ENCODE data around the gene CFAP70.

GRCh38 chr10:73364964-73365363, 6.3 kb upstream of the CFAP70 start:
- TF ChIP-seq CTCF (IDR thresholded peaks at IDR 0.05) (no peak), POLR2A (IDR thresholded peaks at IDR 0.05) (no peak), POLR2AphosphoS5 (IDR thresholded peaks at IDR 0.05) (no peak)
